ENCODE data around the gene LIN7A.
"Not testable (repeated sequence)": the region's sequence is repeated elsewhere in the genome, so short reads cannot be mapped to it uniquely, and the experiment has no call there.

Gene LIN7A

GRCh38 chr12:80881106-80881505, 56.6 kb downstream of the LIN7A start:
- DNase-seq (ENCODE audit: extremely low read depth, insufficient read length), result no peak
- Histone ChIP-seq H3K4me3 (replicated peaks; ENCODE audit: low read depth, low read length) (no peak overlapping the region), H3K27me3 (replicated peaks; ENCODE audit: control insufficient read depth, insufficient read depth, low read length) (no peaks in the 10 kb centered on the region), H3K36me3 (ENCODE audit: control insufficient read depth, insufficient read depth, low read length) (no peaks in the 10 kb centered on the region)
- no peak for TF ChIP-seq CTCF (IDR thresholded peaks at IDR 0.05; ENCODE audit: insufficient read depth, low read length, poor library complexity, severe bottlenecking)

- H3K36me3 ChIP-seq (ENCODE audit: control insufficient read depth, insufficient read depth, low read length); DNase-seq (ENCODE audit: extremely low read depth, insufficient read length); H3K27me3 ChIP-seq (replicated peaks; ENCODE audit: control insufficient read depth, insufficient read depth, low read length); H3K4me3 ChIP-seq (replicated peaks; ENCODE audit: low read depth, low read length): not testable (repeated sequence)
Measured at GRCh38 chr12:80878452-80878851, 59.3 kb downstream of the LIN7A start.

- H3K27me3 ChIP-seq (replicated peaks; ENCODE audit: control insufficient read depth, insufficient read depth, low read length), result no peaks in the 10 kb centered on the region
- DNase-seq (ENCODE audit: extremely low read depth, insufficient read length), result no peak
- no peaks in the 10 kb centered on the region for H3K36me3 ChIP-seq (ENCODE audit: control insufficient read depth, insufficient read depth, low read length)
- H3K4me3 ChIP-seq (replicated peaks; ENCODE audit: low read depth, low read length), result no peak overlapping the region
- no peak for TF ChIP-seq CTCF (IDR thresholded peaks at IDR 0.05; ENCODE audit: insufficient read depth, low read length, poor library complexity, severe bottlenecking)
Measured at GRCh38 chr12:80877721-80878265, 59.9 kb downstream of the LIN7A start.

GRCh38 chr12:80872053-80872452, 65.7 kb downstream of the LIN7A start:
- no peaks in the 10 kb centered on the region for H3K27me3 ChIP-seq (replicated peaks; ENCODE audit: control insufficient read depth, insufficient read depth, low read length)
- no peak overlapping the region for H3K4me3 ChIP-seq (replicated peaks; ENCODE audit: low read depth, low read length)
- DNase-seq (ENCODE audit: extremely low read depth, insufficient read length), result no peak
- no peaks in the 10 kb centered on the region for H3K36me3 ChIP-seq (ENCODE audit: control insufficient read depth, insufficient read depth, low read length)
- no peak for TF ChIP-seq CTCF (IDR thresholded peaks at IDR 0.05; ENCODE audit: insufficient read depth, low read length, poor library complexity, severe bottlenecking)

- DNase-seq (ENCODE audit: extremely low read depth, insufficient read length), result no peak
- H3K27me3 ChIP-seq (replicated peaks; ENCODE audit: control insufficient read depth, insufficient read depth, low read length), result no peaks in the 10 kb centered on the region
- H3K4me3 ChIP-seq (replicated peaks; ENCODE audit: low read depth, low read length), result no peak overlapping the region
- TF ChIP-seq CTCF (IDR thresholded peaks at IDR 0.05; ENCODE audit: insufficient read depth, low read length, poor library complexity, severe bottlenecking), result no peak
- no peaks in the 10 kb centered on the region for H3K36me3 ChIP-seq (ENCODE audit: control insufficient read depth, insufficient read depth, low read length)
Measured at GRCh38 chr12:80869264-80869663, 68.5 kb downstream of the LIN7A start.

GRCh38 chr12:80868576-80868975, 69.2 kb downstream of the LIN7A start:
- TF ChIP-seq CTCF (IDR thresholded peaks at IDR 0.05; ENCODE audit: insufficient read depth, low read length, poor library complexity, severe bottlenecking), result no peak
- H3K4me3 ChIP-seq (replicated peaks; ENCODE audit: low read depth, low read length), result no peak overlapping the region
- no peaks in the 10 kb centered on the region for H3K27me3 ChIP-seq (replicated peaks; ENCODE audit: control insufficient read depth, insufficient read depth, low read length)
- no peaks in the 10 kb centered on the region for H3K36me3 ChIP-seq (ENCODE audit: control insufficient read depth, insufficient read depth, low read length)
- DNase-seq (ENCODE audit: extremely low read depth, insufficient read length), result no peak
